HG02763 (cell line): Measurements from ENCODE around the gene TTN.
A peak's percentile ranks its signal among the peaks of the same experiment; 100 is the strongest.
"Not testable (repeated sequence)": the region's sequence is repeated elsewhere in the genome, so short reads cannot be mapped to it uniquely, and the experiment has no call there.

ENCODE experiments used
- ATAC-seq: cut with Tn5 transposase; IDR thresholded peaks from one replicate; pipeline ENCODE4 v1.9.1; 2021; ENCODE audit warnings: mild to moderate bottlenecking, moderate library complexity; ENCODE audit not compliant: unreplicated experiment

The TTN gene

GRCh38 chr2:178542569-178542968, 264.7 kb downstream of the TTN start:
- ATAC-seq: no peak

DNA sequence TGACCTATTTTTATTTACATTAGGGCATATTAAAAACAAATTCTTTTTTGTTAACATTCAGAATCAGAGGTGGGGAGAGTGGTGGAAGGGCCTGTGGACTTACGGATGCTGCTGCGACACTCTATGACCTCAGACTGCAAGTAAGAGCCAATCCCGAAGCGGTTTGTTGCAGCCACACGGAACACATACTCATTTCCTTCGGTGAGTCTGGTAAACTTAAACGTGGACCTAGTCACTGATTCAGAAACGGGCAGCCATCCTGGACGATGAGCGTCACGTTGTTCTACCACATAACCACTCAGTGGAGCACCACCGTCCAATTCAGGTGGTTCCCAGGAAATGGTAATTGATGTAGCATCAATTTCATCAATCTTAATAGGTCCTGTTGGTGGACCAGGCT, 265.1 kb downstream of the TTN start:
- ATAC-seq: no peak

DNA sequence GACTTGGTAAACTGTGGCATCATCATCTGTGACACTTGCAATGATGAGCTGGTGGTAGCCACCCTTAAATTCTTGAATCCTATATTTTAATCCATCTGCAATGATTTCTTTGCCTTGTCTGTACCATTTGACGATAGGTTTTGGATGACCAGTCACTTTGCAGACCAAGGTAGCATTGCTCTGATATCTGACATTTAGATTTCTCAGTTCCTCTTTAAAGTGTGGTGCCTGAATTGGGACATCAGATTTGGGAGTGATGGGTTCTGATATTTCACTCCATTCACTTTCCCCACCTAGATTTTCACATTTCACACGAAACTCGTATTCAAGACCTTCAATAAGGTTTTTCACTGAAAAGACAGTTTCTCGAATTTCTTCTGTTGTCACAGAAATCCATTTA, 271.2 kb downstream of the TTN start:
- ATAC-seq: no peak

GRCh38 chr2:178531168-178531567, 276.1 kb downstream of the TTN start:
- no peak for ATAC-seq

- ATAC-seq: peak; percentile 96
Measured at GRCh38 chr2:178530625-178531142, 276.5 kb downstream of the TTN start.

DNA sequence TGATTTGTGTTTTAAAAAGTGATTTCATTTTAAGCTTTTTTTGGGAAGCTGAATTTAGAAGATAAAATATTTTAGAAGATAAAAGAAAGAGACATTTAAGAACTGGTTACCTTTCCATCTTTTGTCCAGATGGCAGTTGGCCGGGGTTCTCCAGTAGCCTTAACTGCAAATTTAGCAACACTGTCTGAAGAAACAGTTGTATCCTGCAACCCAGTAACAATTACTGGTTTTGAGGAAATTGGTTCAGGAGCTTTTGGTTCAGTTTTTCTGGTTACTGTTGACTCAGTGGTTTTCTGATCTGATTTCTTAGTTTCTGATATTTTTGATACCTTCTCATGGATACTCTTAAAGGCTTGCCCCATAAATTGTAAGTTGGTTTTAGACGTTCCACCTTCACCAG, 277.1 kb downstream of the TTN start:
- ATAC-seq: peak; percentile 1

DNA sequence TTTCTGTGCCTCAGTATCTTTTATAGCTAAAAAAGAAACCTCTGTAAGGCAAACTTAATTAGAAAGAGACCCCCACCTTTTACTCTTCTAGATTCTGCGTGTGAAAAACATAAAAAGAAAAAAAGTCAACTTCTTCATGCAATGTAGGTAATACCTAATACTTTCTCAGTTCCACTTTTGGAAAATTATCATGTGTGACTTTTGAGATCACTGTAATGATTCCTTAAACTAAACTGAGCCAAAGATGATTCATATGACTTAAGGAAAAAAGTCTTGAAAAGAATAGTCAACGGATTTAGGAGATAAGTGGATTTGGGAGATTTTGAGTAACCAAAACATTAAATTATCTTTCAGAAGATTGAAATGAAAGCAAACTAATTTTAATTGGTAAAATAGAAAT, 278.0 kb downstream of the TTN start:
- ATAC-seq: no peak

DNA sequence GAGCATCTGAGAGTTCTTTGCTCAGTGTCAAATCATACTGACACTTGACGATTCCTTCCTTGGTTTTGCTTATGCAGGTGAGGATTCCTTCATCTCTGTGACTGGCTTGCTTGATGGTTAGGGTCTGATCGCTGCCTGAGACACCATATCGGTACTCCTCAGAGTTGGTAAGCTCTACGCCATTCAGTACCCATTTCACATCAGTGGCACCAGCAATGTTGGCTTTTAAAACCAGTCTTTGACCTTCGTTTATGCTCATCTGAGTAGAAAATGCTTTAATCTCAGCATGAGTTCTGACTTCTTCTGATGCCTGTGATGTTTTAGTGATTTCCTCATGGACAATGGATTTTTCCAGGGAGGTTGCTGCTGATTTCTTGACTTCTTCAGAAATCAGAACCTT, 278.6 kb downstream of the TTN start:
- ATAC-seq: no peak

GRCh38 chr2:178527592-178527991, 279.6 kb downstream of the TTN start:
- ATAC-seq: no peak

DNA sequence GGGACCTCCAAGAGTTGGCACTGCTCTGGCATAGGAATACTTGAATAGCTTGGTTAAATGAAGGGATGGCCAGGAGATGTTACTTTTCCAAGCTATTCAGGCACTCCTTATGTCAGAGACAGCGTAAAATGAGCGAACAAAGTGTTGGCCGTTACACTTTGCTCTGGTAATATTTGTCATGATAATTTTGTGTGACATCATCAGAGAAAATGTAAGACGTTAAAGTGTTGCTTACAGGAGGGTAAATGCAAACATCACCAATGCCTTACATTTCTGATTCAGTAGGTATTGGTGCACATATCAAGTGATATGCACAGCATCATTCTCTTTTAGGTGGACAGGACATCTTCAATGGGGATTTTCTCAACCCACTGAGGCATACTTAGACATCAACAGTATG, 281.0 kb downstream of the TTN start:
- ATAC-seq: no peak

DNA sequence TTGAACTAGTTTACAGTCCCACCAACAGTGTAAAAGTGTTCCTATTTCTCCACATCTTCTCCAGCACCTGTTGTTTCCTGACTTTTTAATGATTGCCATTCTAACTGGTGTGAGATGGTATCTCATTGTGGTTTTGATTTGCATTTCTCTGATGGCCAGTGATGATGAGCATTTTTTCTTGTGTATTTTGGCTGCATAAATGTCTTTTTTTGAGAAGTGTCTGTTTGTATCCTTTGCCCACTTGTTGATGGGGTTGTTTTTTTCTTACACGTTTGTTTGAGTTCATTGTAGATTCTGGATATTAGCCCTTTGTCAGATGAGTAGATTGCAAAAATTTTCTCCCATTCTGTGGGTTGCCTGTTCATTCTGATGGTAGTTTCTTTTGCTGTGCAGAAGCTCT, 281.8 kb downstream of the TTN start:
- ATAC-seq: not testable (repeated sequence)

GRCh38 chr2:178525010-178525409, 282.2 kb downstream of the TTN start:
- not testable (repeated sequence) for ATAC-seq

DNA sequence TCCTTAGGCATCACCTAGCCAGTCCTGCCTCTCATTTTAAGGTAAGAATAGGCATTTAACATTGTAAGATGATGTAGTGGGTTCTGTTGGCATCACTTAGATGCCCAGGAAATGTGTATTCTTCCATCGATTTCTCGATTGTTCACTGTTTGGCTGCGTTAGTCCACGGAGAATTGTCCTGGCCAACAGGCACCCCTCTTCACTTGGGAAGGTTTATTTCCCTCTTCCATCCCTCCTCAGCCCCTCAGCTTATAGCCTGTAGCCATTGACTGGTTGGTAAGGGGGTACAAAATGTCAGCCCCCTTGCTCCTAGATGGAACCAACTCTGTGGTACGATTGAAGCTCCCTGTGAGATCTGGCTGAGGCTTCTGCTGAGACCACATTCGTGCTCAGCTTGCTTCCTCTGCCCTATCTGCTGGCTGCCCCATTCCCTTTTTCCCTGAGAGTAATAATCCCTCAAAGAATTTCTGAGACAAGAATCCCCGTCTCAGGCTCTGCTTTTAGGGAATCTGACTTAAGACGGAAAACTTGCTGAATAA, 283.6 kb downstream of the TTN start:
- peak; percentile 6 for ATAC-seq

DNA sequence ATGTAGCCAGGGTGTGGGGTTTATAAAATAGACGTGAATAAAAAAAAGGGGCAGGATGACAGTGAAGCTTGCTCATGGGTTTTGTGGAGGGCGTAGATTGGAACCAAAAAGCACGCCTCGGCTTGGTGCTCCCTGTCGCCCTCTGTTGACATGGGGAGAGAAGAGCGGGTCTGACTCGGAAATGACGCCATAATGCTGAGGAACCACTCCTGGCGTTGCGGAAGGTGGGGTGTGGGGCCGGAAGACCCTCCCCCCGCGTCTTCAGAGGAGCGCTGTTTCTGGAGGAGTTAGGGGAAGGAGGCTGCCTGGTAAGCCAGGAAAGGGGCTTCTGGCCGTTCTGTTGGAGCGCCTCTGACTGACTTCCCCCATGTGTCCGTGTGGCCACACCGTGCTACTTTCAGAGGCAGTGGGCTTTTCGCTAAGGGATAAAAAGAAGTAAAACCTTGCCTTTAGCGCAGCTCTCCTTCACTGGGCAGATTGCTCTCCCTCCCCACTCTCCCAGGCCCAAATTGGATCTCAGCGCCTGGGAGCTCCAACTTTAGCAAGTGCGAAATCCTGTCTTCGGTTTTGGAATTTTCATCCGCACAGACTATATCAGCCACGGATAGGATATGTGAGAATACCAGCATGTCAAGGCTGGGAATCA, 284.1 kb downstream of the TTN start:
- peak; percentile 94 for ATAC-seq

DNA sequence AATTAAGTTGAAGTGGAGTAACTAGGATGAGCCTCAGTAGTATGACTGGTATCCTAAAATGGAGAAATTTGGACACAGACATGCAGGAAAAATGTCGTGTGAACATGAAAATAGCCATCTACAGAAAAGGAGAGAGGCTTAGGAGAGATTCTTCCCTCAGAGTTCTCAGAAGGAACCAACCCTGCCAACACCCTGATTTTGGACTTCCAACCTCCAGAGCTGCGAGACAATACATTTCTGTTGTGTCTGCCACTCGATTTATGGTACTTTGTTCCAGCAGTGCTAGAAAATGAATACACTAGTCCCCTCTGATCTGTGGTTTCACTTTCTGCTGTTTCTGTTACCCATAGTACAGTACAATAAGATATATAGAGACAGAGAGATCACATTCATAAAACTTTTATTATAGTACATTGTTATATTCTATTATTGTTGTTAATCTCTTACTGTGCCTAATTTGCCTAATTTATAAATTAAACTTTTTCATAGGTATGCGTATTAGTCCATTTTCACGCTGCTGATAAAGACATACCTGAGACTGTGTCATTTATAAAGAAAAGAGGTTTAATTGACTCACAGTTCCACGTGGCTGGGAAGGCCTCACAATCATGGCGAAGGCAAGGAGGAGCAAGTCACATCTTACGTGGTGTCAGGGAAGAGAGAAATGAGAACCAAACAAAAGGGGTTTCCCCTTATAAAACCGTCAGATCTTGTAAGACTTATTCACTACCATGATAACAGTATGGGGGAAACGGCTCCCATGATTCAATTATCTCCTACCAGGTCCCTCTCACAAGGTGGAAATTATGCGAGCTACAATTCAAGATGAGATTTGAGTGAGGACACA, 285.7 kb downstream of the TTN start:
- ATAC-seq: no peak

GRCh38 chr2:178517496-178517895, 289.7 kb downstream of the TTN start:
- ATAC-seq: no peak

- no peak for ATAC-seq
Measured at GRCh38 chr2:178514664-178515063, 292.6 kb downstream of the TTN start.

- ATAC-seq: no peak
Measured at GRCh38 chr2:178513876-178514275, 293.3 kb downstream of the TTN start.

DNA sequence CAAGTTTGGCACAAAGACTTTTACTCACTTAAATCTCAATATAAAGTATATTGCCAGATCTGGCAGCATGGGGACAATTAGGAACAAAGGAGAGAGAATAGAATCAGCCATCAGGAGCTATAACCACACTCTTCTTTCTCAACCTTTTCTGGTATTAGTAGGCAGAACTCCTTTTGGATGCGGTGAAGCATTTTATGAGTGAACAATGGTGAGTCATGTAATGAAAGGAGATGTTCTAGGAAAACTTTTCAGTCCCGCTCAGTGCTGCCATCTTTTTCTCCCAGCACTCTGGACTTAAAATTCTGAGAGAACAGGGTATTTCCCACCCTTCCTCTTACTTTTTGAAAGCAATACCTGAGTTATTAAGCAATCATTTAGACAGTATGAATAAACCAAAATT, 294.7 kb downstream of the TTN start:
- ATAC-seq: no peak

- no peak for ATAC-seq
Measured at GRCh38 chr2:178510384-178510783, 296.8 kb downstream of the TTN start.

DNA sequence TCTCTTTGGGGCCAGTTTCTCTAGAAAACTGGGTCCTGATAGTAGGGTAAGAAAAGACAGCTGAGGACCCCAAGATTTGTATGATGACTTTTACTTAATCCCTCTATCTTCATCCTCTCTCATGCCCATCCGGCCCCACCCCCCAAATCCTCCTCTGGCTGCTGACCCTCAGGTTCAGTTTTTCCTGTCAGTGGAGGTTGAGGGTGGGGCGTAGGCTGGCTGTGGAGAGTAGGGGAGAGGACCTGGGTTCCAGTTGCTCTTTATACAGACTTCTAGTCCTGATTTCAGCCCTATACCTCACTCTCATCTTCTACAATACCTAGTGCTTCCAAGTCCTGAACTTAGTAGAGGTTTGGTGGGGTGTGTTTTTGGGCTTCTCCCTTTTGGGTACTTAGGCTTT, 298.6 kb downstream of the TTN start:
- ATAC-seq: no peak

DNA sequence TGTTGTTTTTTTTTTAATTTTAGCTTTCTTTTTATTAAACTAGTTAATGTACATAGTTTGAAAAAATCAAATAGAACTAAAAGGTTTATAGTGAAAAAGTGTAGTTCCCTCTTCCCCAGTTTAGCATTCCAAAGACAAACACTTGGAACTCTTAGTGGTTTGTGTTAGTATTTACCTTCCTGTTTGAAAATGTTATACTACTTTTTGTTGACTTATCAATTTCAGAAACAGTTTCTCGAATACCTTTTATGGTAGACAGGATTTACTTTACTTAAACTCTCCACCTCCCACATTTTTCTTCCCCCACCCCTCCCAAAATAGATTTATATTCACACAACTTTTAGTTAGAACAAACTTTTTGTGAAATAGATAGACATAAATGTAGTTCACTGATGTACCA, 300.3 kb downstream of the TTN start:
- ATAC-seq: no peak
